IPS DF 4.7 (cell line): ENCODE measurements around the gene OTC.

ENCODE experiments used
- DNase-seq: peaks from one replicate; pipeline ENCODE4 v3.0.0-alpha.2; 2013; ENCODE audit warnings: low spot score; ENCODE audit errors: extremely low read depth

Gene OTC

DNA sequence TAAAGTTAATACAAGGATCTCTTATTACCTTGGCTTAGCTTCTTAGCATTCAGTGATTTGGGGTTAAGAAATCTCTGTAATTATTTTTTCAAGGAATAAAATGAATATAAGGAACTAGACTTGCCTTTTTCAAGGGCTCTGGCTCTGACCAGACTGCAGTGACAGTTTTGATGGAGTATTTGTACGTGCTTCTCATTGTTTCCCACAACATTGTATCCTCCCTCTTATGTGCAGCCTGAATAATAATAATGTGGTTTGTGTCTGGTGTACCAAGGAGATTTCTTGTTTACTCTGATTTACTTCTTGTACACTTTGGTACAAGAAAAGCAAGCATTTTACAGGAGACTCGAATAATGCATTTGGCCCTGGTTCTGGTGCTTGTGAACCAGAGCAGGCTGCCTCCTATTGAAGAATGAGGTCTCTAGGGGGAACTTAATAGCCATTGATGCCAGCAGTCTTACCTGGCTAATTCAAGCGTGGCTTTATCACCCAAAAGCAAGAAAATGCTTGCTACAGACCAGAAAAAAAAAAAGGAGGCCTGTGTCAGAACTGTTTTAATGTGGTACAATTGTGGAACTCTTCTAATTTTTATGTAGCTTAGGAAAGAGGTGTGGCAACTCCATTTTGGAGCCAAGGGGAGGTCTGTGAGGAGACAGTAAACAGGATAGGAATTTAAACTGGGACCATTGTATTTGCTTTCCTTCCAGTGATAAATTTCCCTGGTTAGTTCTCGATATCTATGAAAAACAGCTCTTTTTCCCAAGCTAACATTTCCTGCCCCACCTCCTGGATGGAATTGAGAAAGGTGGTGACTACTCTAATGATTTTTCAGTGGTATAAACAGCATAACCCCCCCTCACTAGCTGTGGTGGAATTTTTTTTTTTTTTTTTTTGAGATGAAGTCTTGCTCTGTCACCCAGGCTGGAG lies 5.6 kb downstream of the OTC start:
- no peak for DNase-seq

DNA sequence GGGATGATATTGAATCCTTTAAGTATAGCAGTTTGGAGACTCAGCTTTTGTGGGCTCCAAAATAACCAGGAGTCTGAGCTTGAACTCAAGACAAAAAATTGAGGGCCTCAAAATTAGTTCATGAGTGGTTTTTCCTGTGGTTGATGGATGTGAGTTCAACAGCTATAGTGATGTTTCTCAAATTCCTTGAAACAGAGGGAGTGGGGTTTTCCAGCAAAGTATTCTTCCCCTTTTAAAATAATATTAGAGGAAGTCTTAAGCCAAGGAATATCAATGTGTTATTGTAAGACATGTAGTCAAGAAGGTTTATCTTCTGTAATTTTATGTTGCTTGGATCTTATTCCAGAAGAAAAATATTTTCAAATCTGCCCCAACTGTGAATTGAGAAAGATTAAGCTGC lies 10.6 kb downstream of the OTC start:
- DNase-seq = no peak

DNA sequence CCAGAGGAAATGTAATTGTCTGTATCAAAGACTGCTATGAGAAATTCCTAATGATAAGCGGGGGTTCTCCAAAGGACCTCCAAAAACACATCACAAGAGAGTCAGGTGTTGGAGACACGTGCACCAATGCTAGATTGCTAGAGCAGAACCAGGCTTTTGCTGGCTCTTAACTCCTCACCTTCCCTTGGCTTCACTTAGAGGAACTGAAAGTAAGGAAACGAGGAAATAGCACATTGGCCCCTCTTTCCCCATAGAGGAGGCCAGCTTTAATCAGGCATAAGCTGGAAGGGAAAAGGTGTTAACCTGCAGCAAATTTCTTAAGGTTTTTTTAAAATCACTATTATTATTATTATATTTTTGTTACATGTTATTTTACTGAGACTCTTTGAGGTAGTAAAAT lies 13.6 kb downstream of the OTC start:
- DNase-seq = no peak

DNA sequence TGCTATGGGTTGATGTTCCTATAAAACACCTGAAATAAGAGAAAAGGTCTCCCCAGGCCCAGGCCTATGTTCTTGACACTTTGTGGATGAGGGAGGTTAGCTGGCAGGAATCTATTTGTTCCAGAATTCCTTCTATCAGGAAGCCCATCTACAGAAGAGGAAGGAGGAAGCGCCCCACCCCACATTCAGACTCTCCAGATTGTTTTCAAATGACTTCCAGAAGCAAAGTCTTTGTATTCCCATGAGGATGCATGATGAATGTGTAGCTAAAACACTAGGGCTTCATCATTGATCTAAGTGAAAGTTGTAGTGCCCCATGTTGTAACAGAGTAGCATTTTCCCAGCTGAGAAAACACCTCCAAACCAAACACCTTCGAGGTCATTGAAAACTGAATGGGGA lies 16.4 kb downstream of the OTC start:
- DNase-seq = no peak

DNA sequence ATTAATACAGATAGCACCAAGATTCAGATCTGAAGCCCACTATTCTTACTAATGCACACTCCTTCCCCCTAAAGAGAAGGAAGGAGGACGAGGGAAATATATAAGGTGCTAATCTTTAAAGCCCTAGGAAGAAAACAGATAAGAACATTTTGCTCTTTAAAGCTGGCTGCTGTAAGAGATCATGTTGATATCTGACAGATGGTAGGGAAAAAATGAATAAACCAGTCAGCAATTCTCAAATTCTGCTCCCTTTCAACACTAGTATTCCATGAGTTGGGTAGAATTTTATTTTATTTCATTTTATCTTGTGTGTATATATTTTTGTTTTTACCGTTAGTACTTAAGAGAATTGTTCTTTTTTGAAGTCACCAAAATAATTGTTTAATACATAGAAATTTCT lies 19.2 kb downstream of the OTC start:
- no peak for DNase-seq

DNA sequence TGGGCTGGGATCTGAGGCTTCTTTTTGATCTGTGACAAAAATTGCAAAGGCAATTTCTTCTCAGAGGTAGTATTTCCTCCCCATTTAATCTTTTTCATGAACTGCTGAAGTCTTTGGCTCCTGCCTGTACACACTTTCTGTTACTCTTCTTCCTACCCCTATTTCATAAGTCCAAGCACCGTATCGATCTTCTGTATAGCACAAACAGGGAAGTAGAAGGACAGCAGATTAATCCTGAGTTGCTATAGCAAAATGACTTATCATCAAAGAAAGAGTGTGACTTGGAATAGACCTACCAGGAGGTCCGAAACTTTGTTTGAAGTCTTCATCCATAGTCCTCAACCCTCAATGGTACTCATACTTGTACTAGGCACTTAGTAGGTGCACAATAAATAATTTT lies 22.0 kb downstream of the OTC start:
- no peak for DNase-seq

DNA sequence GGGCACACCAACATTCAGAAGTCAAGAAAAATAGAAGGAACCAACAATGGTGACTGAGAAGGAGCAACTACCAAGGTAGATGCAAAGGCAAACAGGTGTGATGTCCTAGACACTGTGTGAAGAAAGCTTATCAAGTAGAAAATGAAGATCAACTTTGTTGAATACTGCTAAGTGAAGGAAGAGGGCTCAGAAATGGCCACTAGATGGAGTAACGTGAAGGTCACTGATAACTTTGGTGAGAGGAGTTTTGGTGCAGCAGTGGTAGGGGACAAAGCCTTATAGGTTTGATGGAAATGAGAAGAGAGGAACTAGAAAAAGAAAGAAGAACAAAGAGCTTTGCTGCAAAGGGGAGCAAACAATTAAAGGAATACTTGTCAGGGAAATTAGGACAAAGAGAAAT lies 23.5 kb downstream of the OTC start:
- DNase-seq = peak; percentile 9

DNA sequence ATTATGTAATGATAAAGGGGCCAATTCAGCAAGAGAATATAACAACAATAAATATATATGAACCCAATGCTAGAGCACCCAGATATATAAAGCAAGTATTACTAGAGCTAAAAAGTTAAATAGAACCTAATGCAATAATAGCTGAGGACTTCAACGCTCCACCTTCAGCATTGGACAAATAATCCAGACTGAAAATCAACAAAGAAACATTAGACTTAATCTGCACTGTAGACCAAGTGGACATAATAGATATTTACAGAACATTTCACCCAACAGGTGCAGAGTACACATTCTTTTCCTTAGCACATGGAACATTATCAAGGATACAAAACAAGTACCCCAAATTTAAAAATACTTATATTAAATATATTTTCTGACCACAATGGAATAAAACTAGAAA lies 24.3 kb downstream of the OTC start:
- no peak for DNase-seq

DNA sequence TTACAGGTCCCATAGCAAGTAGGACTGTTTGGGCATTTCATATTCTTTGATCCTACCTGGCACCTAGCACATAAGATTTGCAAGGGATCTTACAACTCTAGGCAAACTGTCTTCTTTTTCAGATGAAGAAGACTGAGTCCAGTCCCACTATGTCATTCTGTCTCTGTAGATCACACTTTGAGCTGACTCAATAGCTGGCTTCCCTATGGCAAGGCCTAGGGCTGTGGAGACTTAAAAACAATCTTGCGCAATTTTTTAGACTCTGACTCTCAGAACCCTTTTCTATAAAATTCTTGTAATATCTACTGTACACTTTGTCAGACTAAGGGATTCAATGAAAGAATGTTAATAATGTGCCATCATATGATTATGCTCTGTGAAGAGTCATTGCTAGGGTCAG lies 26.7 kb downstream of the OTC start:
- no peak for DNase-seq

DNA sequence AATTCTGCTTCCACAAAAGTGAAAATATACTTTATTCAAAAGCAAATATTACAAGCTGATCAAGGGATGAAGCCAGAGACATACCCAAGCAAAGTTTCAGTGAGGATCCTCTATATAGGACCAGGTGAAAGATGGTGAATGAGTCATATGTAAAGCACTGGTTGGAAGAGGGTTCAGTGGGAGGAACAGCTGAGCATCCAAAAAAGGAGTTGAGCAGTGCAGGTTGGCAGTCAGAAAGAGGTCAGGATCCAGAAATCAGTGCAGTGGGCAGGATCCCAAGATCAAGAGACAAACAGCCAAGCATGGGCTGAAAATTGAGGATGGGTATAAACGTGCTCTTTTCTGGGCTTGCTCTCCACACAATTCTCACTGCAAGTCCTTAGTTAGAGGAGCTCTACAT lies 30.3 kb downstream of the OTC start:
- no peak for DNase-seq

DNA sequence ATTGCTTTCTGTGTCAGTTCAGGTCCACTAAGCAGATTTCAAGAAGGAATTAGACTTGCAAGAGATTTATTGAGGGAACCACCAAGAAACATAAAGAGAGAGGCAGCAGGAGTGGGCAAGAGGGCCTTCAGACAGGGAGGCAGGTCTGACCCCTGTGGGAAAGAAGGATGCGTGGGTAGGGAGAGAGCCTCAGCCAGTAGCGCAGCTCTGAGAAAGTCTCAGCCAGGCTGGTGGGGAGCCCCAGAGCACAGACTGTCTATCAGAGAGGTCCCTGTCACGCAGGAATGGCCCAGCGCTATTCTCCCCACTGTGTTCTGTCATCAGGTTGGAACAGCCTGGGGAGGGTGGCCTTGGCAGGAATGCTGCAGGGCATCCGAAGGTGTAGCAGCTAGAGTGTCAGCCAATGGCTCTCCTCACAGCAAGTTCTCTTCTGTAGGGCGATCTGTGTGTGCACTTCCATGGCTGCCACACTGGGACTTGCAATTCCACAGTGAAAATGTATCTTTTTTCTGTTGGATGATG lies 48.0 kb downstream of the OTC start:
- DNase-seq = no peak

DNA sequence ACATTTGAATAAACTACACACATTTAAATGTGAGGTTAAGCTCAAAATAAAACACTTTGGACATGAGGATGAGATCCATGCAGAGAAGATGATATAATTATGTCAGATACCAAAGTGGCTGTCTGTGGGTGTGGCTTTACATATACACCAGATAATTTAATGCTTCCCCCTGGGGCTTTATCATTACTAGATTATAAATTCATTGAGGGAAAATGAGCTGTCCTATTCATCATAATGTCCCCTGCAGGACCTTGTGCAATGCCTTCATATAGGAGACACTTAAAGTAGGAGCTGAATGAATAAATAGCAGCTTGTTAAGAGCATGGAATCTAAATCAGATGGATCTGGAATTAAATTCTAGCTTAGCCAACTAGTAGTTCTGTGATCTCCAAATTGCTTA lies 49.7 kb downstream of the OTC start:
- no peak for DNase-seq

DNA sequence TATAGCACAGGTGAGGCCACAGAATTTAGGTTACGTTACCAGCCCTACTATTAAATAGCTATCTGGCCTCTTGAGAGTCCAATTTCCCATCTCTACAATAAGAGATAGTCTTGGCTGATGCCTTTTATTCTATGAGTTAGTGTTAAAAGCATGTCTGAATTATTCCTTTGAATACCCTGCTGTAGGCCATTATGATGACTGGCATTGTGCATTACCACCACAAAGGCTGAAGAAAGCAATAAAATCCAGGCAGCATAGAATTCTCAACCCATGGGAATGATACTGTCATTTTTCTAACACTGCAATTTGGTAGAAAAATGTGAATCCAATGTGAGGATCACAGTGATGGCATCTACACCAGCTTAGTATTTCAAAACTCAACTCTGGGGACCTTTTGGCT lies 51.4 kb downstream of the OTC start:
- DNase-seq = no peak

DNA sequence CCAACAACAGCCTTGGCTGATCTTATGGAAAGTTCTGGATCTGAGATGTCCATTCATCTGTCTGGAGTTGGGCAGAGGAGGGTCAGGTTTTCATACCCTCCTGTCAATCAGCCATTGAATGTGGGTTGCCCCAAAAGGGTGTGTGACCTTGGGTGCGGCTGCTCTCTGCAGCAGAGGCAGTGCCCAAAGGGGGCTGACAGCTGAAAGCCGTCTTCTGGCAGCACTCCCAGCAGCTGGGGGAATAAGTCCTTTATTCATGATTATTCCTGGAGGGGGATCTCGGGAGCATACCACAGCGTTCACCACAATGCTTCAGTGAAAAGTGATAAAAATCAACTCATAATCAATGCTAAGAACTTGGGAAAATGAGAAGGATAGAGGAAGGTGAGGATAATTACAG lies 54.7 kb downstream of the OTC start:
- no peak for DNase-seq

DNA sequence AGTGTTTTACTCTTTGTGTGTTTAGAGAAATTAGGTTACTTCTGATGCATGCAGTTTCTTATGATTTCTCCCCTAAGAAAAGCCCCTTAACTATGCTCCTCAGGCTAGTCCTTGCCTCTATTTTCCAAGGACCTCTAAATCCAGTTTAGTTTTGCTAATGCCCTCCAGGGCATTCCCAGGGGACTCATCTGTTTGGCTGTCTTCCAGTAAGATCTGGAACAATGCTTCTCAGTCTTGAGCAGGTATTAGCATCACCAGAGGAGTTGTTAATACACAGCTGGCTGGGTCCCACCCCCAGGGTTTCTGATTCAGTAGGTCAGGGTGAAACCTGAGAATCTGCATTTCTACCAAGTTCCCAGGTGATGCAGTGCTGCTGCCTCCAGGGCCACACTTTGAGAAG lies 56.9 kb downstream of the OTC start:
- DNase-seq = no peak

DNA sequence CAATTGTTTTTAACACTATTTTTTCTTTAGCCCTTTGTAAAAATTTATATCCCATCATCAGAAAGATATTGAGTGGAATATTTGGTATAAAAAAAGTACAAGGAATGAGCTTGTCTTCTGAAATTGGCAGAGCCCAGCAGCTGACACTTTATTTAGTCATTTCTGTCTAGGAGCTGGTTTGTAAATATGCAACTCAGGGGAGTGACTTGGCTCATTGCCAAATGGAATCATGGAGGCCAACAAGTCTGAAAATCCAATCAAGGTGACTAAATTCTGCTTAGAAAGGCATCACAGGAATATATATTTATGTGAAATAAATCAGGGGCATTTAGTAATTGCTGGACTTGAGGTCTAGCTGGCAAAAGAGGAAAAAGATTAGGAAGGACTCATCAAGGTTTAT lies 74.4 kb downstream of the OTC start:
- DNase-seq = no peak

DNA sequence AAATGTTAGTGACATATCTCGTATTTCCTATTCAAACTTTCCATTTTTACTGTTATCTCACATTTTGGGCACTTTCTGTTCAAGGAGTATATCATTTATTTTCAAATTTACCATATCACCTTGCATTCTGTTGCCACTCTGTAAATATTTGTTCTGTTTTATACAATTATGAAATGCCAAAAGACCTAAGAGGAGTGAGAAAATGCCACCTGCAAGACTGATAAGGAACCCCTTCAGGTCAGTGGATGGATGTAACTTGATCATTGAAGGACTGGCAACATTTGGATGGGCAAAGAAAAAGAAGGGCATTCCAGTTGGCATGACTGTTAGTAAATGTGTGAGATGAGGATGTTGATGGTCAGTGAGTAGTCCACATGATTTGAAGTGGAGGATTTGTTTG lies 79.1 kb downstream of the OTC start:
- no peak for DNase-seq

DNA sequence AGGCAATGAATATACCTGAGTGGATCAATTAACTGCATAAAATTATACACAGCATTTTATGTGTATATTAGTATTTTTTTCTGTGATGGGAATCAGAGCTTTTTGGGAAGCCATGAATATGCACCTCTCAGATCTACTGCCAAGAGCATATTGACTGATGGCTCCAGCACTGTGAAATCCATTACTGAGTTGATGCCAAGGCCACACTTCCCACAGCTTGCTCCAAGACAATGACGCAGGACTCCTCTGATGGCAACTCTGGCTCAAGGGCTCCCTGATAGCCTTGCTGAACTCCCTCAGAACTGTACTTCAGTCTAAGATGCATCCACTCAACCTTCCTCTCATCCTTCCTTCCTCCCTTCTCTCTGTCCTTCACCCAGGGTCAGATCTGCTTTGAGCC lies 82.7 kb downstream of the OTC start:
- no peak for DNase-seq

DNA sequence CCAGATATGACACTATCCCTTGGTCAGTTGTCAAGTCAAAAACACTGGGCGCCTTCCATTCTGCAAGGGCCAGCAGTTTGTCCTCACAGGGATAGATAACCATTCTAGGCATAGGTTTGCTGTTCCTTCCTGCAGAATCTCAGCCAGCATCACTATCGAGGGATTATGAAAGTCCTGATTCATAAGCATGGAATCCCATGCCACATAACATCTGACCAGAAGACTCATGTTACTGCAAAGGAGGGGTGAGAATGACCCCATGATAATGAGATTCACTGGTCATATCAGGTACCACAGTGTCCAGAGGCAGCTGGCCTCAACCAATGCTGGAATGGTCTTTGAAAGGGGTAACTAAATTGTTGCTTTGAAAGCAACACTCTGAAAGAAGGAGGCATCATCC lies 84.7 kb downstream of the OTC start:
- DNase-seq = no peak

DNA sequence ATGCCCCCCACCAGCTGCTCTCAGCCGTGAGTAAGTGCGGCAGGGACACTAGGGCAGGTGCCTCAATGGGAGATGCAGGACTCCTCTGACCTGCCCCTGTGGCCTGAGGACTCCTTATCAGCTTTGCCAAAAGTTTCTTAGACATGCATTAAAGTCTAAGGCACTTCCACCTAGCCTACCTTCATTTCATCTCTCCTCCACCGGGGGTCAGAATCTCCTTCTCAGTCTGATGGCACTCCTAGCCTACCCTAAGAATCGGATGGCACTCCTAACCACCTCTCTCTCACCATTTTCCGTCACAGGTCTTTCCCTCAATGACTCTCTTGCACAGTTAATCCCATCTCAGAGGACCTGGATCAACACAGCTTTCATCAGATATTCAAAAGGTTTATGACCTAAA lies 85.9 kb downstream of the OTC start:
- no peak for DNase-seq

DNA sequence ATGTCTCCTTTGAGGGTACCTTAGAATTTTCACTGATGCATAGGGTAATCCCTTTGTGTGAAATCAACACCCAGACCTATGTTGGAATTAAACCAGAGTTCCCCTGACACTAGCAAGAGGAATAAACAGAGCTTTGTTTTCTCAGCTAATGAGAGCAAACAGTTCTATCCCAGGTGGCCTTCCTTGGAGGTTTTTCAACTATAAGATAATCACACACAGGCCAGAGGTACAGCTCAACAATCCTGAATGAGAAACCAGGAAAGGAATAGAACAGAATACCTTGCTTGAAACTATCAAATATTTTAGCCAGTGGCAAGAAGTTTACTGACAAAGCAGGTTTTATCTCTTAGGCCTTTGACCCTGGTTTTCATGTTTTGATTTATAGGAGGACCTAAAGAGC lies 100.2 kb downstream of the OTC start:
- no peak for DNase-seq

DNA sequence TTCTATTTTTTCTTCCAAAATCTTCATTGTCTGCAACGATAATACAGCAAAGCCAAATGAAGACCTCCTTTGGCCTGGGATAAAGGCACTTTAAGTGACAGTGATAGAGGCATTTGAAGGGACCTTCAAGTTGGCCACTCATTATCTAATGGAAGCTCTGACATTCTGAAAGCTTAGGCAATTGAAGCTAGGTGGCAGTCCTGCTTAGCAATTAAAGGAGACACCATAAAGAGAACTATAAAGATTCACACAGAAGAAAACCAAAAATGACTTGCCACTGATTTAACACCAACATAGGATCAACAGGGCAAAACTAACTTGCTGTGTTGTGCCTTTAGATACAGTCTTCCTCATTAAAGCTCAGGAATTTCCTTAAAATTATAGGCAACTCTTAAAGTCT lies 105.7 kb downstream of the OTC start:
- no peak for DNase-seq

DNA sequence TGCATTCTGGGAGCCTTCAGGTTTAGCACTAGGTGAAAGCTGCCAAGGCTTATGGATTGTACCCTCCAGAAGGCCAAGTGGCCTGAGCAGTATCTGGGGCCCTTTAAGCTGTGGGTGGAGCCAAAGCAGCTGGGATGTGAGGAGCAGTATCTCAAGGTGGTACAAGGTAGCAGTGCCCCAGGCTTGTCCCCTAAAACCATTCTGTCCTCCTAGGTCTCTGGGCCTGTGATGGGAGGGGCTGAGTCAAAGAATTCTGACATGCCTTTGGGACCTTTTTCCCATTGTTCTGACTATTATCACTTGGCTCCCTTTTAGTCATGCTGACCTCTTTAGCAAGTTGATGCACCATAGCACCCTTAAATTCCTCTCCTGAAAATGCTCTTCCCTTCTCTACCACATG lies 109.9 kb downstream of the OTC start:
- no peak for DNase-seq
